Stimulated activated CD4-positive, alpha-beta T cell treated with anti-CD3 and anti-CD28 coated beads, Interleukin-1b, Interleukin-23, amount 100 ng/mL, for 1 hour (primary cell): Measurements from ENCODE around the gene LAX1.

Experiments used
- DNase-seq, 2 donors: peaks; one replicate each; pipeline ENCODE4 v3.0.0-alpha.2; 2020; ENCODE audit warnings: low read depth in 2 of 2

LAX1 gene

DNA sequence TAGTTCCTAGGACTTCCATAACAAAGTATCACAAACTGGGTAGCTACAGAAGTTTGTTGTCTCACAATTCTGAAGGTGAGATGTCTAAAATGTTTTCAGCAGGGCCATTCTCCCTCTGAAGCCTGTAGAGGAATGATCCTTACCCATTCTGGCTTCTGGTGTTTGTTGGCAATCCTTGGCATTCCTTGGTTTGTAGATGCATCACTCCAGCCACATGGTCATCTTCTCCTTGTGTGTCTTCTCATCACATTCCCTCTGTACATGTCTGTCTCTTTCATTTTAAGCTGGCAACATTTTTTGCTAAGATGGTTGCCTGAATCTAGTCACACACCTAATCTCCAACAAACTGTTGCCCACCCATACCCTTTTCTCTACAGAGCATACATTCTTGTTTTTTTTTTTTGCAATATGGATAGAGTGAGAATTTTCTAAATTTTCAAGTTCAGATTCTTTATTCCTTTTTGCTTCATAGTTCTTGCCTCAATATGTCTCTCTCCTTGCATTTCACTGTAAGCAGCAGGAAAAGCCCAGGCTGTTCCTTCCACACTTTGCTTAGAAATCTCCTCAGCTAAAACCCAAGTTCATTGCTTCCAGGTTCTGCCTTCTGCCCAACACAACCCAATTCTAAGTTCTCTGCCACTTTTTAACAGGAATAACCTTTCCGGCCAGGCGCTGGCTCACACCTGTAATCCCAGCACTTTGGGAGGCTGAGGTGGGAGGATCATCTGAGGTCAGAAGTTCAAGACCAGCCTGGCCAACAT, 48.8 kb downstream of the LAX1 start:
- no peak for DNase-seq

DNA sequence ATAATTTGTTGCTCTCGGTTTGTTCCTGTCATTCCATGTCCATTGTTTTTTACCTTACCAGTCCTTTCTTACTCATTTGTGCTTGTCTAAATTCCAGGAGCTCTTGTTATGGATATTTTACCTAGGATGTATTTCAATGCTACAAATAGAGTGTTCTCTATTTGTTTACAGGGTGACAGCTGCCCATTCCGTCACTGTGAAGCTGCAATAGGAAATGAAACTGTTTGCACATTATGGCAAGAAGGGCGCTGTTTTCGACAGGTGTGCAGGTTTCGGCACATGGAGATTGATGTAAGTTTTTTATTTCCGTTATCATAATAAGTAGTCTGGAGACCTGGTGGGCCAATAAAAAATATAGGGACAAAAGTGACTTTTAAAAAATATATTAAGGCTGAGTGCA, 53.4 kb downstream of the LAX1 start:
- no peak for DNase-seq

DNA sequence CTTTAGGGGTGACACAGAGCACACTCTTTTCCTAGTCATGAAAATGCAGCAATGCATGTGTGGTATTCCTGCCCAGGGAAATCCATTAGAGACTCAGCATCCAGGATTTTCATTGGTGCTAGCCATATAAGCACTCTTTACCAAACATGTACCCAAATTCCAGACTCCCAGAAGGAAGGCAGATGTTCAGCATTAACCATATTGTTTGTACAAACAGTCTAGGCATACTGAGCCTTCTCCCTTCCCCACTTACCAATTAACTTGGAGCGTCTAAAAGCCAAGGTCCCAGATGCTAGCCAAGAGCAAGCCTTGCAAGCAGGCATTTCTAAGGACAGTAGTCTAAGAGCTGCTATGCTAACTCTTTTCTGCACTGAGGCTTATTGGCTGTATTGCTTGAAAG, 58.3 kb downstream of the LAX1 start:
- no peak for DNase-seq
